ENCODE results near the gene OR51M1. TPM values are rescaled to one million over a fixed set of nuclear protein-coding genes. Genes with fewer than 3 reads are reported as not detected.
"Not testable (repeated sequence)": the region's sequence is repeated elsewhere in the genome, so short reads cannot be mapped to it uniquely, and the experiment has no call there.

Gene OR51M1
- total RNA-seq, 1 donor from 2014 or later, result not detected

DNA sequence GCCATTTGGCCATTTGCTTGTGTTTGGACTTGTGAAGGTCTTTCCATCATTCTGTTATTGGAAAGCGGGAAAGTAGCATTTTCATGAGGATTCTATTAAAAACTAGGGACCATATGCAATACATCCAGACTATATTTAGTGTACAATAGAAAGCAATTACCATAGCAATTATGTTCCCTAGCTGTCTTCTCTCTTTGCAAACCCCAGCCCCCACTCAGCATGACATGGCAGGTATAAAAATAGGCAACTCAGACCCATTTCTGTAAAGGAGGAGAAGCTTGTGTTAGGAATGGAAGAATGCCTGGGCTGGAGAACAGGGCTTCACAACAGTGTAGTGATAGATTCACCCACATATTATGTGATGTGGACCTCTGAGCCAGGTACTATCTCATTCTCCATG lies 19.9 kb upstream of the OR51M1 start:
- no peak for DNase-seq
- TF ChIP-seq CTCF (IDR thresholded peaks at IDR 0.05; ENCODE audit: borderline replicate concordance), result no peak
- Histone ChIP-seq H3K9me3 (replicated peaks) (no peaks in the 10 kb centered on the region), H3K4me3 (no peak overlapping the region), H3K36me3 (no peaks in the 10 kb centered on the region), H3K4me1 (peaks cover 24% of the 10 kb centered on the region), H3K27me3 (ENCODE audit: low read depth) (no peaks in the 10 kb centered on the region), H3K27ac (replicated peaks) (no peak overlapping the region)
- intact Hi-C loops (cut with micrococcal nuclease), result no loop called here

DNA sequence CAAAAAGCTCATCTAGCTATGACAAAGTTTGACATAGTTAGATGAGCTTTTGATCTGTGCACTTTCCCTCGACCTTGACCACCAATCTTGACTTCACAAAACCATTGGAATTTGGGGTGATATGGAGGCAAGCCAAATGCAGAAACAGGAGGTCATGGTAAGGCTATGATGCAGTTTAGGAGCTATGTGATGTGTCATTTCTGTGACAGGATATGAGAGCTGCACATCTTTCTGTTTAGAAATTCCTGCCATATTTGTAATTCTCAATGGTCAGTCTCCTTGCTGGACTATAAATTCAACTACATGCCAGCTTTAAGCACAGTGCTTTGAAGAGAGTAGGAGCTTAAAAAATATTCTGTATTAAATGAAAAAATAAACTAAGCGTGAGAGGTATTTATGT lies 19.4 kb upstream of the OR51M1 start:
- intact Hi-C loops (cut with micrococcal nuclease), result no loop called here
- TF ChIP-seq CTCF (IDR thresholded peaks at IDR 0.05; ENCODE audit: borderline replicate concordance), result no peak
- peaks cover 24% of the 10 kb centered on the region for H3K4me1 ChIP-seq
- no peaks in the 10 kb centered on the region for H3K36me3 ChIP-seq
- H3K9me3 ChIP-seq (replicated peaks), result no peaks in the 10 kb centered on the region
- no peaks in the 10 kb centered on the region for H3K27me3 ChIP-seq (ENCODE audit: low read depth)
- H3K27ac ChIP-seq (replicated peaks), result no peak overlapping the region
- no peak for DNase-seq
- no peak overlapping the region for H3K4me3 ChIP-seq

GRCh38 chr11:5366365-5366764 lies 17.2 kb upstream of the OR51M1 start:
- H3K27me3 ChIP-seq (ENCODE audit: low read depth); H3K4me3 ChIP-seq; intact Hi-C loops (cut with micrococcal nuclease); H3K27ac ChIP-seq (replicated peaks); DNase-seq; H3K9me3 ChIP-seq (replicated peaks); H3K36me3 ChIP-seq: not testable (repeated sequence)
- peaks cover 24% of the 10 kb centered on the region for H3K4me1 ChIP-seq

DNA sequence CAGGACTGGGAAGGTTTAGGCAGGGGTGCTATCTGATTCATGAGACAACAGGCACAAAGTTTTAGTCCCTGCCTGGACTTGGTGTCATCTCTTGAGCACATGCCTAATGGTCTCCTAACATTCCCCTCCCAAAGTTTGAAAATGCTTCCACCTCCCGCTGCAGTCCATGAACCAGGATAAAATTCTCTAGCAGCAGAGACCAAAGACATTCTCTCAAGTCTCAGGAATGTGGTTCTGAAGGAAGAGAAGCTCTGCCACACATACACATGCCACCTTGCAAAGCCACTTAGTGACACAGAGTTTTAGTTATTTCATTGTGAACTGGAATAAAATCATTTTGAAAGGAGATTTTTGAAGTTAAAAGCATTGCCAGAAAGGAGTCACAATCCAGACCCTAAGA lies 16.8 kb upstream of the OR51M1 start:
- Histone ChIP-seq H3K4me3 (no peak overlapping the region), H3K27me3 (ENCODE audit: low read depth) (no peaks in the 10 kb centered on the region), H3K36me3 (no peaks in the 10 kb centered on the region), H3K27ac (replicated peaks) (no peak overlapping the region), H3K4me1 (peaks cover 24% of the 10 kb centered on the region), H3K9me3 (replicated peaks) (no peaks in the 10 kb centered on the region)
- TF ChIP-seq CTCF (IDR thresholded peaks at IDR 0.05; ENCODE audit: borderline replicate concordance), result no peak
- intact Hi-C loops (cut with micrococcal nuclease), result no loop called here
- no peak for DNase-seq

GRCh38 chr11:5367448-5368074 lies 16.1 kb upstream of the OR51M1 start:
- intact Hi-C loops (cut with micrococcal nuclease), result no loop called here
- no peaks in the 10 kb centered on the region for H3K36me3 ChIP-seq
- no peak overlapping the region for H3K27ac ChIP-seq (replicated peaks)

More at GRCh38 chr11:5367448-5368074, 16.1 kb upstream of the OR51M1 start:
- Histone ChIP-seq H3K4me3 (no peak overlapping the region), H3K4me1 (peaks cover 24% of the 10 kb centered on the region), H3K27me3 (ENCODE audit: low read depth) (no peaks in the 10 kb centered on the region), H3K9me3 (replicated peaks) (peaks cover under 1% of the 10 kb centered on the region)
- TF ChIP-seq CTCF (IDR thresholded peaks at IDR 0.05; ENCODE audit: borderline replicate concordance), result no peak
- no peak for DNase-seq
